PFSK-1 (cell line): ENCODE data around the gene LNX1.

ENCODE experiments used
- FOXP2 ChIP-seq: optimal IDR thresholded peaks from 2 replicates; pipeline ENCODE3; 2011; ENCODE audit warnings: borderline replicate concordance, control low read depth, inconsistent platforms; ENCODE audit not compliant: insufficient read depth; ENCODE audit errors: extremely low read length, extremely low read depth
- POLR2AphosphoS5 ChIP-seq: IDR thresholded peaks from 2 replicates; pipeline ENCODE4 v1.6.1; 2012; ENCODE audit warnings: low read depth, mild to moderate bottlenecking, control low read depth, low read length, moderate library complexity
- SIN3A ChIP-seq: IDR thresholded peaks from 2 replicates; pipeline ENCODE4 v1.6.1; 2012; ENCODE audit warnings: mild to moderate bottlenecking, low read length, moderate library complexity, borderline replicate concordance; ENCODE audit not compliant: insufficient read depth
- TAF1 ChIP-seq: IDR thresholded peaks from 2 replicates; pipeline ENCODE4 v1.6.1; 2012; ENCODE audit warnings: low read length, control low read depth, borderline replicate concordance; ENCODE audit not compliant: insufficient read depth
- TF ChIP-seq, protein P1 (sequence below), 2 experiments: IDR thresholded peaks; 2 replicates each; pipeline versions ENCODE4 v1.6.1 to v1.8.0; 2011 to 2012; ENCODE audit warnings: low read depth in 2 of 2, low read length in 2 of 2, control low read depth in 1 of 2, inconsistent platforms in 1 of 2, mild to moderate bottlenecking in 1 of 2, moderate library complexity in 1 of 2; ENCODE audit not compliant: insufficient read depth in 1 of 2

Gene LNX1

DNA sequence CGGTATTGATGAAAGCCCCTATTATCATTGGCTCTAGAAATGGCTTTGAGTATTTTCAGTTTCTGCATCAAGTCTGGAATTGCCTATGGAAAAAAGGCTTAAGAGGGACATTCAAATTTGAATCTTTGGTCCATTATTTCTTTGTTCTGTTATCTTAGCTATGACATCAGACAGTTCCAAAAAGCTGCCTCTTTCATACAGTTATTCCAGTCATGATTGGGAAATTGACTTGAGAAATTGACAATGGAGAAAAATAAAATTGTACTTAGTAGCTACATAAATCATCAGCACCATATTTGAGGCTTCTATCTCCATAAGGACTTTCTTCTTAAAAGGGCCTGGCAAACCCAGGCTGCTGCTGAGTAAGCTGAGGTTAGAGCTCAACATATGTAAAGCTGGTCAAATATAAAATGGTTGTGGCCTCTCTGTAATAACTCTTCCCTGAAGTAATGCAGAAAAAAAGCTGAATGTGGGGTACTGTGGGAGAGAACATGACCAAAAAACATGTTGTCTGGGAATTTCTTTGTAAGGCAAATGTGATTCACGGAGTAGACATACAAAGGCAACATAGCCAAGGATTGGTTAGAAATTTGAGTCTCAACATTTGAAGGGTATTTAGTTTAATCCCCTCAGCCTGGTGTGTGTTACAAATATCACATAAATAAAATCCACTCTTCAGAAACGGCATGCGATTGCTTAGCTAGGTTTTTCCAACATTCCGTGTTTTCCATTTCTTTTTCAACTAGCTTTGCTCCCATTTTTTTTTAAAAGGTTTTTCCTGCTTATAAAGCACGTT is 100.9 kb downstream of the LNX1 start:
- TF ChIP-seq POLR2AphosphoS5 = no peak
- TF ChIP-seq FOXP2 = no peak
- TF ChIP-seq, protein P1, sequence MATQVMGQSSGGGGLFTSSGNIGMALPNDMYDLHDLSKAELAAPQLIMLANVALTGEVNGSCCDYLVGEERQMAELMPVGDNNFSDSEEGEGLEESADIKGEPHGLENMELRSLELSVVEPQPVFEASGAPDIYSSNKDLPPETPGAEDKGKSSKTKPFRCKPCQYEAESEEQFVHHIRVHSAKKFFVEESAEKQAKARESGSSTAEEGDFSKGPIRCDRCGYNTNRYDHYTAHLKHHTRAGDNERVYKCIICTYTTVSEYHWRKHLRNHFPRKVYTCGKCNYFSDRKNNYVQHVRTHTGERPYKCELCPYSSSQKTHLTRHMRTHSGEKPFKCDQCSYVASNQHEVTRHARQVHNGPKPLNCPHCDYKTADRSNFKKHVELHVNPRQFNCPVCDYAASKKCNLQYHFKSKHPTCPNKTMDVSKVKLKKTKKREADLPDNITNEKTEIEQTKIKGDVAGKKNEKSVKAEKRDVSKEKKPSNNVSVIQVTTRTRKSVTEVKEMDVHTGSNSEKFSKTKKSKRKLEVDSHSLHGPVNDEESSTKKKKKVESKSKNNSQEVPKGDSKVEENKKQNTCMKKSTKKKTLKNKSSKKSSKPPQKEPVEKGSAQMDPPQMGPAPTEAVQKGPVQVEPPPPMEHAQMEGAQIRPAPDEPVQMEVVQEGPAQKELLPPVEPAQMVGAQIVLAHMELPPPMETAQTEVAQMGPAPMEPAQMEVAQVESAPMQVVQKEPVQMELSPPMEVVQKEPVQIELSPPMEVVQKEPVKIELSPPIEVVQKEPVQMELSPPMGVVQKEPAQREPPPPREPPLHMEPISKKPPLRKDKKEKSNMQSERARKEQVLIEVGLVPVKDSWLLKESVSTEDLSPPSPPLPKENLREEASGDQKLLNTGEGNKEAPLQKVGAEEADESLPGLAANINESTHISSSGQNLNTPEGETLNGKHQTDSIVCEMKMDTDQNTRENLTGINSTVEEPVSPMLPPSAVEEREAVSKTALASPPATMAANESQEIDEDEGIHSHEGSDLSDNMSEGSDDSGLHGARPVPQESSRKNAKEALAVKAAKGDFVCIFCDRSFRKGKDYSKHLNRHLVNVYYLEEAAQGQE (IDR thresholded peaks at IDR 0.05; ENCODE audit: insufficient read depth in 1 of 2, low read depth in 2 of 2, low read length in 2 of 2) = no peak
- no peak for TF ChIP-seq SIN3A
- TF ChIP-seq TAF1 = no peak

DNA sequence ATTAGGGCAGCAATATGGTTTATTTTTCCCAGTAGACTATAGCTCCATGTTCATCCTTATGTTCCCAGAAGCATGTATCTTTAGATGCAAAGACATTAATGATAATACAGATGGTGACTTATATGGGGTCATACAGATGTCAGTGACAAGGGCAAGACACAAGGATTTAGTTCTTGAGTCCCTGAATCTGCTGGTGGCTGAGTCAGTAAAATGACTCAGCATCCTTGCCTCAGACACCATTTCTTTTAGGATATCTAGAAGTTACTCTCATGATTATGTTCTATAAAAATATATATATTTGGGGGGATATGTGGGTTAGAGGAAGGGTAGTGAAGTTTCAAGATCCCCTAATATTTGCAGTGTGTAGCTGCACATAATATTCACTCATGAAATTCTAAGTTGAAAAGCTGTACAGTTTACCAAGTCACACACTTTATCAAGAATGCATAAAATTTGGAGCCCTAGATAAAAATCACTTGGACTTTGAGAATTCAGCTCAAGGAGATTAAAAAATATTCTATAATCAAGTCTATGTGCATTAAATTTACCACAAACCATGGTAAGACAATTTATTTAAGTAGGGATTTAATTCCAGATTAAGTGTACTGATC is 101.9 kb downstream of the LNX1 start:
- no peak for TF ChIP-seq POLR2AphosphoS5
- TF ChIP-seq, protein P1 (IDR thresholded peaks at IDR 0.05; ENCODE audit: insufficient read depth in 1 of 2, low read depth in 2 of 2, low read length in 2 of 2) = no peak
- no peak for TF ChIP-seq SIN3A
- no peak for TF ChIP-seq TAF1
- TF ChIP-seq FOXP2 = no peak

DNA sequence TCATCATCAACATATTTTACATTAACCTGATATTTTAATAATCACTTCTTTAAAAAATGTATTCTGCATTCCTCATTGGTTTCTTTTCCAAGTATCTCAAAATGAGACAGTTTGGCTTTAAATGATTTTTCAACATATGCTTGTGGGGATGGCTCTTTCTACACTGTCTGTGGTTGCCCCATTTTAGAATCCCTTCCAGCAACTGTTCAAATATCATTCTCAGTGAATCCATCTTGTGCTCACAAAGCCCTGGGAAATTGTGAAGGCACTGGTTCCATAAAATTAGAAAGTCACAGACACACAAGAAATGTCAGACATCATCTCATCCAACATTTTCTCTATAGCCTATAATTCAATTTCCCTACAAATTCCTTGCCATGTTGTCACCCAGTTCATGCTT is 103.5 kb downstream of the LNX1 start:
- TF ChIP-seq, protein P1 (IDR thresholded peaks at IDR 0.05; ENCODE audit: insufficient read depth in 1 of 2, low read depth in 2 of 2, low read length in 2 of 2) = no peak
- TF ChIP-seq FOXP2 (no peak), POLR2AphosphoS5 (no peak), TAF1 (no peak), SIN3A (no peak)

DNA sequence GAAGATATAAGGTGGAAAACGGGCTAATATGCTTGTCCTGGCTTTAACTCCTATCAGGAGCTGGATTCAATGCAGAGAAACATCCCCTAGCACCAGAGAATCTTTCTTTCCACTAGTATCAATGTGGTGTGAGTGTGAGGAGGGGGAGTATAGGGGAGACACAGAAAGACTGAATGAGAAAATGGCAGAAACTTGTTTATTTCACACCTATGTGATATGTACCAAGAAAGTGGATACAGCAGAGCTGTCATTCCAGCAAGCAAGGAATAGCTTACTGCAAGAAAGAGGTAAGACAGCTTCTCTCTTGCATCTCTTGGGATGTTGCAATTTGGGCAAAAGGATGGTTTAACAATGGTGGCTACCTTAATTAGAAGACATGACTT is 105.6 kb downstream of the LNX1 start:
- TF ChIP-seq POLR2AphosphoS5 = no peak
- TF ChIP-seq SIN3A = no peak
- TF ChIP-seq, protein P1 (IDR thresholded peaks at IDR 0.05; ENCODE audit: insufficient read depth in 1 of 2, low read depth in 2 of 2, low read length in 2 of 2) = no peak
- no peak for TF ChIP-seq TAF1
- TF ChIP-seq FOXP2 = no peak
